ENCODE results near the gene ELF3. TPM values are rescaled to one million over a fixed set of nuclear protein-coding genes. Genes with fewer than 3 reads are reported as not detected.

The ELF3 gene
- total and polyA plus RNA-seq, 2 of the 13 experiments (the other 11 are each of a cell fraction or from before 2014, with no cell fraction given), result 11.5 to 55.1 TPM

DNA sequence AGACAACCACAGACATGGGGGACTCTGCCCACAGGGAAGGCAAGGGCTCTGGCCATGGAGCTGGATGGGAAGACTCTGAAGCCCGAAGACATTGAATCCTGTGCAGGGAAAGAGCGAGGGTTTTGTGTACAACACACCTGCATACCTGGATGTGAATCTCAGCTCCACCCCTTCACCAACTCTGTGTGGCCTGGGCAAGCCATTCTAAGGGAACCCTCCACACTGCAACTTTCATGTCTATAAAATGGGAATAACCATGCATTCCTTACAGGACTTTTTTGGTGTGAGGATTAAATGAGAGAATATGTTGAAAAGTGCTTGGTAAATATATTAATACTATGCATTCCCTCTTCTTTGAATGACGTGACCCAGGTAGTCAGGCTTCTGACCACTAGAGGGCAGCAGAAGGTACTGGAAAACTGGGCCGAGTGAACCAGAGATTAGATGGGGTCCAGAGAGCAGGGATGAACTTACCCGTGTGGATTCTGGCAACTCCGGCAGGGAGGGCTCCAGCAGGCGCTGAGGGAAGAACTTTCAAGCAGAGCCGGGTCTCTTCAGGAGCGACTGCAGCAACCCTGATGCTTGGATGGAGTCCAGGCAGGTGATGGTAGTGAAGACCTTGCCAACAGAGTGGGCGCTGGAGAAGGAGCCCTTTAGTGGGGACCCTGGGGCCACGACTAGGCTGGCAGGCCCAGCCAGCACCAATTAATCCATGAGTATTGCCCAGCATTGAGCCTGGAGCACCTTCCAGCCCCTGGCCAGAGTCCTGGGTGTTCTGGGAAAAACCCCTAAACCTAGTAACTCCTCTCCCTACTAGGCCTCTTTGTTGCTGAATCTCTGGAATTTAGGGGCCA, 834 bp upstream of the ELF3 start (continued):
- TF ChIP-seq JDP2 (CRISPR knock-in tag; IDR thresholded peaks at IDR 0.05; ENCODE audit: borderline replicate concordance), result no peak
- TF ChIP-seq KDM6A (CRISPR knock-in tag; IDR thresholded peaks at IDR 0.05; ENCODE audit: low read depth), result no peak
- TF ChIP-seq FOXO4 (CRISPR knock-in tag; conservative IDR thresholded peaks at IDR 0.05), result no peak
- no peak for TF ChIP-seq ZNF564 (CRISPR knock-in tag; IDR thresholded peaks at IDR 0.05)
- TF ChIP-seq ZNF441 (CRISPR knock-in tag; IDR thresholded peaks at IDR 0.05; ENCODE audit: borderline replicate concordance), result no peak
- peak; percentile 15; the same call in 1 of the 2 replicates for TF ChIP-seq FOXA3 (CRISPR knock-in tag; IDR thresholded peaks at IDR 0.05)
- no peak for TF ChIP-seq FUBP1 (CRISPR knock-in tag; IDR thresholded peaks at IDR 0.05; ENCODE audit: borderline replicate concordance)
- TF ChIP-seq, protein P1, sequence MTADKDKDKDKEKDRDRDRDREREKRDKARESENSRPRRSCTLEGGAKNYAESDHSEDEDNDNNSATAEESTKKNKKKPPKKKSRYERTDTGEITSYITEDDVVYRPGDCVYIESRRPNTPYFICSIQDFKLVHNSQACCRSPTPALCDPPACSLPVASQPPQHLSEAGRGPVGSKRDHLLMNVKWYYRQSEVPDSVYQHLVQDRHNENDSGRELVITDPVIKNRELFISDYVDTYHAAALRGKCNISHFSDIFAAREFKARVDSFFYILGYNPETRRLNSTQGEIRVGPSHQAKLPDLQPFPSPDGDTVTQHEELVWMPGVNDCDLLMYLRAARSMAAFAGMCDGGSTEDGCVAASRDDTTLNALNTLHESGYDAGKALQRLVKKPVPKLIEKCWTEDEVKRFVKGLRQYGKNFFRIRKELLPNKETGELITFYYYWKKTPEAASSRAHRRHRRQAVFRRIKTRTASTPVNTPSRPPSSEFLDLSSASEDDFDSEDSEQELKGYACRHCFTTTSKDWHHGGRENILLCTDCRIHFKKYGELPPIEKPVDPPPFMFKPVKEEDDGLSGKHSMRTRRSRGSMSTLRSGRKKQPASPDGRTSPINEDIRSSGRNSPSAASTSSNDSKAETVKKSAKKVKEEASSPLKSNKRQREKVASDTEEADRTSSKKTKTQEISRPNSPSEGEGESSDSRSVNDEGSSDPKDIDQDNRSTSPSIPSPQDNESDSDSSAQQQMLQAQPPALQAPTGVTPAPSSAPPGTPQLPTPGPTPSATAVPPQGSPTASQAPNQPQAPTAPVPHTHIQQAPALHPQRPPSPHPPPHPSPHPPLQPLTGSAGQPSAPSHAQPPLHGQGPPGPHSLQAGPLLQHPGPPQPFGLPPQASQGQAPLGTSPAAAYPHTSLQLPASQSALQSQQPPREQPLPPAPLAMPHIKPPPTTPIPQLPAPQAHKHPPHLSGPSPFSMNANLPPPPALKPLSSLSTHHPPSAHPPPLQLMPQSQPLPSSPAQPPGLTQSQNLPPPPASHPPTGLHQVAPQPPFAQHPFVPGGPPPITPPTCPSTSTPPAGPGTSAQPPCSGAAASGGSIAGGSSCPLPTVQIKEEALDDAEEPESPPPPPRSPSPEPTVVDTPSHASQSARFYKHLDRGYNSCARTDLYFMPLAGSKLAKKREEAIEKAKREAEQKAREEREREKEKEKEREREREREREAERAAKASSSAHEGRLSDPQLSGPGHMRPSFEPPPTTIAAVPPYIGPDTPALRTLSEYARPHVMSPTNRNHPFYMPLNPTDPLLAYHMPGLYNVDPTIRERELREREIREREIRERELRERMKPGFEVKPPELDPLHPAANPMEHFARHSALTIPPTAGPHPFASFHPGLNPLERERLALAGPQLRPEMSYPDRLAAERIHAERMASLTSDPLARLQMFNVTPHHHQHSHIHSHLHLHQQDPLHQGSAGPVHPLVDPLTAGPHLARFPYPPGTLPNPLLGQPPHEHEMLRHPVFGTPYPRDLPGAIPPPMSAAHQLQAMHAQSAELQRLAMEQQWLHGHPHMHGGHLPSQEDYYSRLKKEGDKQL (CRISPR knock-in tag; IDR thresholded peaks at IDR 0.05; ENCODE audit: low read depth), result no peak
- 0 out of 2 replicates have a peak, but pooled peaks have one; percentile 21 for TF ChIP-seq FOSL2 (CRISPR knock-in tag; IDR thresholded peaks at IDR 0.05)
- no peak for TF ChIP-seq ZNF780A (CRISPR knock-in tag; IDR thresholded peaks at IDR 0.05)
- TF ChIP-seq ZNF124 (CRISPR knock-in tag; IDR thresholded peaks at IDR 0.05), result no peak; the same call in 1 of the 2 replicates
- no peak for TF ChIP-seq ZNF609 (CRISPR knock-in tag; IDR thresholded peaks at IDR 0.05; ENCODE audit: borderline replicate concordance)
